Measurements from ENCODE around the gene PHYHD1. TPM values are rescaled to one million over a fixed set of nuclear protein-coding genes. Genes with fewer than 3 reads are reported as not detected.

The PHYHD1 gene
- total RNA-seq, 1 experiment from 2014 or later = 18.0 TPM

- Histone ChIP-seq H4K20me1 (ENCODE audit: control insufficient read depth, insufficient read depth, insufficient read length) (no peaks in the 10 kb centered on the region), H3T11ph (ENCODE audit: low read length) (no peak overlapping the region), H2BK5ac (ENCODE audit: insufficient read length, low read length) (no peak overlapping the region), H3K79me1 (ENCODE audit: insufficient read depth, low read depth, low read length, poor library complexity, severe bottlenecking) (no peaks in the 10 kb centered on the region), H3K4me2 (ENCODE audit: insufficient read depth, insufficient read length, low read length) (no peak overlapping the region), H3K23ac (ENCODE audit: insufficient read length, low read depth, low read length) (no peak overlapping the region), H2AFZ (ENCODE audit: low read length) (no peak overlapping the region), H3K56ac (ENCODE audit: insufficient read length, low read depth, low read length) (no peak overlapping the region), H3K79me2 (ENCODE audit: insufficient read depth, low read length) (no peaks in the 10 kb centered on the region), H3K14ac (ENCODE audit: insufficient read depth, low read length) (no peak overlapping the region), H3K4ac (ENCODE audit: low read depth, low read length) (no peak overlapping the region), H3K27ac (ENCODE audit: insufficient read length, low read depth, low read length) (no peak overlapping the region), H3K27me3 (ENCODE audit: insufficient read depth, low read length) (no peaks in the 10 kb centered on the region), H4K8ac (replicated peaks; ENCODE audit: insufficient read length, low read depth, low read length) (no peak overlapping the region), H4K5ac (ENCODE audit: insufficient read length, low read depth, low read length) (no peak overlapping the region), H2BK15ac (ENCODE audit: low read depth, low read length) (no peak overlapping the region), H2AK5ac (ENCODE audit: insufficient read length, low read length) (no peak overlapping the region), H2BK120ac (ENCODE audit: low read depth, low read length, poor library complexity, severe bottlenecking) (no peak overlapping the region), H4K91ac (ENCODE audit: insufficient read length, low read depth, low read length) (no peak overlapping the region), H3K9ac (ENCODE audit: extremely low read depth, insufficient read length, low read length) (no peak overlapping the region), H3K23me2 (ENCODE audit: insufficient read length, low read depth, low read length, poor library complexity, severe bottlenecking) (no peaks in the 10 kb centered on the region), H2BK12ac (ENCODE audit: insufficient read length, low read depth, low read length) (no peak overlapping the region), H3K9me3 (ENCODE audit: control insufficient read depth, low read depth, low read length) (no peaks in the 10 kb centered on the region), H3K18ac (ENCODE audit: insufficient read length, low read depth, low read length) (no peak overlapping the region), H2BK20ac (ENCODE audit: low read depth, low read length, poor library complexity, severe bottlenecking) (no peak overlapping the region), H3K4me1 (ENCODE audit: insufficient read depth, low read length) (no peaks in the 10 kb centered on the region)
- peaks cover 43 to 95% (median 92%) of the 10 kb centered on the region in 3 experiments; a peak in 6 of 7 replicates for H3K36me3 Mint-ChIP-seq (ENCODE audit: insufficient read depth in 1 of 3, low read depth in 3 of 3)
- H3K9me3 Mint-ChIP-seq = no peaks in the 10 kb centered on the region
- no peak overlapping the region for H3K27ac Mint-ChIP-seq
- TF ChIP-seq CTCF (conservative IDR thresholded peaks at IDR 0.05) = no peak
- H3K4me3 Mint-ChIP-seq = no peak overlapping the region
- no peaks in the 10 kb centered on the region for H3K27me3 Mint-ChIP-seq (ENCODE audit: low read depth)
- H3K4me1 Mint-ChIP-seq = no peaks in the 10 kb centered on the region
- WGBS (ENCODE audit: extremely low coverage, insufficient read length, low lambda C conversion rate) = no CpG with 5 or more reads among the region's 8 CpGs
- no peak for DNase-seq
Measured at GRCh38 chr9:128983536-128983935, 62.8 kb downstream of the PHYHD1 start.
